GM12874 (cell line): ENCODE results near the gene CHEK2.

Experiments used
- TF ChIP-seq, protein P1 (sequence below): IDR thresholded peaks from 2 replicates; pipeline ENCODE4 v1.5.1; 2011; ENCODE audit warnings: low read depth, mild to moderate bottlenecking, control low read depth, low read length, moderate library complexity; ENCODE audit not compliant: insufficient read depth

Gene CHEK2

GRCh38 chr22:28773461-28773867 is 31.8 kb upstream of the CHEK2 start:
- TF ChIP-seq, protein P1, sequence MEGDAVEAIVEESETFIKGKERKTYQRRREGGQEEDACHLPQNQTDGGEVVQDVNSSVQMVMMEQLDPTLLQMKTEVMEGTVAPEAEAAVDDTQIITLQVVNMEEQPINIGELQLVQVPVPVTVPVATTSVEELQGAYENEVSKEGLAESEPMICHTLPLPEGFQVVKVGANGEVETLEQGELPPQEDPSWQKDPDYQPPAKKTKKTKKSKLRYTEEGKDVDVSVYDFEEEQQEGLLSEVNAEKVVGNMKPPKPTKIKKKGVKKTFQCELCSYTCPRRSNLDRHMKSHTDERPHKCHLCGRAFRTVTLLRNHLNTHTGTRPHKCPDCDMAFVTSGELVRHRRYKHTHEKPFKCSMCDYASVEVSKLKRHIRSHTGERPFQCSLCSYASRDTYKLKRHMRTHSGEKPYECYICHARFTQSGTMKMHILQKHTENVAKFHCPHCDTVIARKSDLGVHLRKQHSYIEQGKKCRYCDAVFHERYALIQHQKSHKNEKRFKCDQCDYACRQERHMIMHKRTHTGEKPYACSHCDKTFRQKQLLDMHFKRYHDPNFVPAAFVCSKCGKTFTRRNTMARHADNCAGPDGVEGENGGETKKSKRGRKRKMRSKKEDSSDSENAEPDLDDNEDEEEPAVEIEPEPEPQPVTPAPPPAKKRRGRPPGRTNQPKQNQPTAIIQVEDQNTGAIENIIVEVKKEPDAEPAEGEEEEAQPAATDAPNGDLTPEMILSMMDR = no peak

- TF ChIP-seq, protein P1 = no peak
Measured at GRCh38 chr22:28772633-28773460, 31.2 kb upstream of the CHEK2 start, which contains the start of gene CCDC117. TSS of gene CCDC117 (plus strand) at chr22:28772695. CDS start at chr22:28772850, 155 bp downstream.

- TF ChIP-seq, protein P1 = no peak
Measured at GRCh38 chr22:28771195-28771791, 29.7 kb upstream of the CHEK2 start.

GRCh38 chr22:28769394-28770085 is 27.9 kb upstream of the CHEK2 start:
- TF ChIP-seq, protein P1 = no peak

GRCh38 chr22:28768701-28769393 is 27.2 kb upstream of the CHEK2 start:
- TF ChIP-seq, protein P1 = no peak

DNA sequence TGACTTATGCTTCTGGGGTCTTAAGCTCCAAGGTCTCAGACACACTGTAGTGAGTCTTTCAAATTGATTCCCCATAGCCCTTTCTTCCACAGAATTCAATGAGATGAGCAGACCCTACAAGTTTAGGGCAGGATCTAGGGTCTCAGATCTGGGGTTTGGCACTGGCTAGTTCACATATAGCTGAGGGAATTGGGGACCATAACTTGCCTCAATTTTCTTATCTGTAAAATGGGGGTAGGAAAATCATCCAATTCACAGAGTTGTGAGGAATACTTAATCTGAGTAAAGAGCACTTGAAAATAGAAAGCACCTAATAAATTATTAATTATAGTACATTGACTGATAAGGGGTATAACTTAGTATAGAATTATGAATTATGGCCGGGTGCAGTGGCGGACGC is 25.0 kb upstream of the CHEK2 start:
- TF ChIP-seq, protein P1 = no peak

DNA sequence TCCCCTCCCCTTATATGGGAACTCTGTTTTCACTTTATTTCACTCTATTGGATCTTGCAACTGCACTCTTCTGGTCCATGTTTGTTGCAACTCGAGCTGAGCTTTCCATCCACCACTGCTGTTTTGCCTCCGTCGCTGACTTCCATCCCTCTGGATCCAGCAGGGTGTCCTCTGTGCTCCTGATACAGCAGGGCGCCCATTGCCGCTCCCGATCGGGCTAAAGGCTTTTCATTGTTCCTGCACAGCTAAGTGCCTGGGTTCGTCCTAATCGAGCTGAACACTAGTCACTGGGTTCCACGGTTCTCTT is 19.8 kb upstream of the CHEK2 start:
- TF ChIP-seq, protein P1 = no peak
